ES-I3 (cell line): ENCODE data around the gene ELP5.
"Not testable (repeated sequence)": the region's sequence is repeated elsewhere in the genome, so short reads cannot be mapped to it uniquely, and the experiment has no call there.

Source experiments
- H3K36me3 ChIP-seq: 2 replicates; pipeline ENCODE4 v1.6.1; 2013; ENCODE audit warnings: mild to moderate bottlenecking, low read length, control low read depth, moderate library complexity; ENCODE audit not compliant: insufficient read depth
- H3K4me1 ChIP-seq: 2 replicates; pipeline ENCODE4 v1.6.1; 2013; ENCODE audit warnings: mild to moderate bottlenecking, control low read depth, low read length; ENCODE audit not compliant: insufficient read depth
- H3K9ac ChIP-seq: 2 replicates; pipeline ENCODE4 v1.6.1; 2013; ENCODE audit warnings: low read depth, mild to moderate bottlenecking, low read length, moderate library complexity
- H3K9me3 ChIP-seq: 2 replicates; pipeline ENCODE4 v1.6.1; 2013; ENCODE audit warnings: mild to moderate bottlenecking, low read length, moderate library complexity; ENCODE audit not compliant: control insufficient read depth, insufficient read depth

Gene ELP5

DNA sequence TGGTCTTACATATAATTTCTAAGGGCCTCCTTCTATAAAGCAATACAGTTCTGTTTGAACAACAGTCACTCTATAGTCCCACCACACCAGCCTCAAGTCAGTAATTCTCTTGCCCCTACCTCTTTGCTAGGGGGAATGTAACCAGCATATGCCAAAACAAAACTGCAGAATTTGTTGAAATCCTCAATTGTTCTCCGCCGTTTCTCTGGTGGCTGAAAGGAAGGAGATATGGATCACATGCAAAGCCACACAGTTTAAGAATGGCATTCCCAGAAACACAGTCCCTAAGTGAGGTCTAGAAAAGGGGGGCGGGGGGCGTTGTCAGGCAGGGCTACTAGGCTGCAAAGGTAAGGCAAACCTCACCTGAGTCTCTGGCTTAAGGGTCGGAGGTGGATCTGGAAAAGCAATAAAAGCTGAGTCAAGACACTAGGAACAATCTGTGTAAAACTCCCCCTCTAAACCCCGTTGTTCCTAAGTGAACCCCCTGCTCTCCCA, 14.7 kb upstream of the ELP5 start:
- H3K9ac ChIP-seq = peak overlapping the region; percentile 58; the same call in 1 of the 2 replicates
- peaks cover 18% of the 10 kb centered on the region for H3K4me1 ChIP-seq
- H3K36me3 ChIP-seq = peaks cover 10% of the 10 kb centered on the region
- no peaks in the 10 kb centered on the region for H3K9me3 ChIP-seq

DNA sequence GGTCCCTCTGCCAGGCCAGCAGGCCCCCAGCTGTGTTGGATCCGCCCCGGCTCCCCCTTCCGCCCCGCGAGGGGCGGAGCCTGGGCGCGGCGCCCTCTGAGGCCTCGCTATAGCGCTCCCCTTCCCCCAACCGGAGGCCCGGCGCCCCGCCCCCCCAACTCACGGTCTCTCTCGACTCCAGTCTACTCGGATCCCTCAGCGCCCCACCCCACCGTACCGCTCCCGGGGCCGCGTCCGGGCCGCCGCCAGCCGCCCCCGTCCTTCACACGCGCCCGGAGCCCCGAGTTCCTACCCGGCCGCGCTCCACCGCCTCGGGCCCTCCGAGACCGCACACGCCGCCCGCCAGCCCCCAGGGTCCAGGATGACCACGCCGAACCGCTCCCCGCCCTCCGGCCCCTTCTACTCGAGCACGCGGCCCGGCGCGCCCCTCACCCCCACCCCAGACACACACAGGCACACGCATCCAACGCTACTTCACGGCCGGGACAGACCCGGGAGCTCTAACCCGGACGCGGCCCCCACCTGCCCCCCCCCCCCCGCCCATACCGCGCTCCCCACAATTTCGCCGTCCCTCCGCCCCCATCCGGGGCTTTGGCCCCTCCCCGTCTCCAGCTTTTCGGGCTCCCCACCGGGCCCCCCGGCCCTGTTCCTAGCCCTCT, 14.1 kb upstream of the ELP5 start:
- no peaks in the 10 kb centered on the region for H3K9me3 ChIP-seq
- H3K4me1 ChIP-seq = peaks cover 18% of the 10 kb centered on the region
- peaks cover 10% of the 10 kb centered on the region for H3K36me3 ChIP-seq
- peak overlapping the region; percentile 58 for H3K9ac ChIP-seq

DNA sequence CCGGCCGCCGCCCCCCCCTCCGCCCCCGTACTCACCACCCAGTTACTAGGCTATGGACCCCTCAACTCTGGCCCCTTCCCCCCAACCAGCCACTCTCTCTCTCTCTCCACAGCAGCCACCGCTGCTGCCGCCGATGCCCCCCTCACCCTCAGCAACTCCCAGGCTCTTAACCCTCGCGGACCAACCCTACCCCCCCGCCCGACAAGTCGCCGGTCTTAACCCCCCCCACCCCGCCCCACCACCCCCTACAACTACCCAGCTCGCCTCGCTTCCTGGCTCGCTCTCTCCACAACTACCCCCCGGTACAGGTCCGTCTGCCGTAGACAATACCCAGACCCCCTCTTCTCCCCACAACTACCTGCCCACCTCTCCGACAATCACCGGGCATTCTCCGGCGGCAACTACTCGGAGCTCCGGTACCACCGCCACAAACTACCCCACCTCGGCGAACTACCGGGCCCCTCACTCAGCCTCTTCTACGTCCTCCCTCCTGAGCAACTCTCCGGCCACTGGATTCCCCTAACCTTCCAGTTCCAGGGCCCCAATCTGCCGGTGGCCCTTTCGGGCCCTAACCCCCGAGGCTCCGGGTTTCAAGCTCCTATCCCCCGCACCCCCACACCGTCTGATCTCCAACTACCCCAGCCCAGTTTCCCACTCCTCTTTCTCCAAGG, 13.5 kb upstream of the ELP5 start:
- H3K9ac ChIP-seq = peak overlapping the region; percentile 98
- peaks cover 18% of the 10 kb centered on the region for H3K4me1 ChIP-seq
- H3K9me3 ChIP-seq = no peaks in the 10 kb centered on the region
- H3K36me3 ChIP-seq = peaks cover 10% of the 10 kb centered on the region

DNA sequence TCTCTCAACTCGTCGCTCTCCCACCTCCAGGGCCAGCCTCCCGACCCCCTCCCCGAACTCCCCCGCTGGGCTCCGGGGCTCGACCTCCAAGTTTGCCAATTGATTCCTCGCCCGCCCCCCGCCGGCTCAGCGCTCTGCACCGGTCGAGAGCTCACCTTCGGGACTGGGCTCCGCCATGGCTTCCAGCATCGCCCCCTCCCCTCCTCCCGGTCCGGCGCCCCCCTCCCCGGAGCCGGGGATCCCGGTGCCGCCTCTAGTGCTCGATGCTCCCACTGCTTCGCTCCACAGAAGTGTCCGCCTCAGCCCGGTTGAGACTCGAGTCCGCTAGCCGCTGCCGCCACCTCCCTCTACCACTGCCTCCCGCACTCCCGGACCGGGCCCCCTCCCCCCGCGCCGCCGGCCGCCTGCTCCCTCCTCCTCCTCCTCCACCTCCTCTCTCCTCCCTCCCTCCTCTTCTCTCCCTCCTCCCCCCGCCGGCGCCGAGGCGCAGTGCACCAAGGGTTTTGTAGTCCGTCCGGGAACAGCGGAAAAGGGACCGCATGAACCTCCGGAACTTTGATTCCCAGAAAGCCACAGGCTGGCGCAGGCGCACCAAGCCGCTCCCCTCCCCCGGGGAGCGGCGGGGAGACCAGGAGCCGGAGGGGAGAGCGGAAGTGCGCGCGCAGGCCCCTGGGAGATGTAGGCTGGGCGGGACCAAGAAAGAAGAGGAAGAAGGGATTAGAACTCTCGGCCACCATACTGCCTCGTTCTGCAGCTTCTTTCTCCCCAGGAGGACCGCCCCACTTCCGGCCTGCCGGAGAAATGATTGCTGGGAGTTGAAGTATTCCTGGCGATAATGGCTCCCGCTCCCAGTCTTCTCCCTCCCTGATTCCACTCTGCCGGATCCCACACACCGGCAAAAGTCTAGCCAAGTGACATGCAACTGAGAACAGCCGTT, 12.7 kb upstream of the ELP5 start, which contains the start of gene PHF23:
Gene PHF23 (minus strand): TSS at position 367 of the 937 bp plus-strand sequence. CDS start 178 bp downstream, at position 189.
- Histone ChIP-seq H3K9ac (peak within 1 kb of the TSS; percentile 98), H3K9me3 (no peaks in the 10 kb centered on the region), H3K36me3 (peaks cover 10% of the 10 kb centered on the region), H3K4me1 (peaks cover 18% of the 10 kb centered on the region)

DNA sequence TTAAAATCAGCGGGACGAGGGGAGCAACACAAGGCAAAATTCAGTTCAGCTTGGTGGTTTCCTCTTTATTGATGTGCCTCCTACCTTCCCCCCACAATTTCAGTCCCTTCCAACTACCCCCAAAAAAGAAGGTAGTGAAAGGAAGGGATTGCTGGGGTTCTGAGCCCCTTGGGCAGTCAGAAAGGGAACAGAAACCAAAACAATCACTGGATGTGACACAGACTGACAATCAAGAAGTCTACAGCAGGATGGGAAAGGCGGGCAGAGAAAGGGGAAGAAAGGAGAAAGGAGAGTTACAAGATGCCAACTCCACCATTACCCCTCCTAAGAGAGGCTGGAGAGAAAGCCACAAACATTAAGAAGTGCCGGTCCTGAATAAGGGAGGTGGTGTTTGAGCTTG, 11.6 kb upstream of the ELP5 start:
- Histone ChIP-seq H3K4me1 (peaks cover 18% of the 10 kb centered on the region), H3K9ac (no peak overlapping the region), H3K9me3 (no peaks in the 10 kb centered on the region), H3K36me3 (peaks cover 10% of the 10 kb centered on the region)

DNA sequence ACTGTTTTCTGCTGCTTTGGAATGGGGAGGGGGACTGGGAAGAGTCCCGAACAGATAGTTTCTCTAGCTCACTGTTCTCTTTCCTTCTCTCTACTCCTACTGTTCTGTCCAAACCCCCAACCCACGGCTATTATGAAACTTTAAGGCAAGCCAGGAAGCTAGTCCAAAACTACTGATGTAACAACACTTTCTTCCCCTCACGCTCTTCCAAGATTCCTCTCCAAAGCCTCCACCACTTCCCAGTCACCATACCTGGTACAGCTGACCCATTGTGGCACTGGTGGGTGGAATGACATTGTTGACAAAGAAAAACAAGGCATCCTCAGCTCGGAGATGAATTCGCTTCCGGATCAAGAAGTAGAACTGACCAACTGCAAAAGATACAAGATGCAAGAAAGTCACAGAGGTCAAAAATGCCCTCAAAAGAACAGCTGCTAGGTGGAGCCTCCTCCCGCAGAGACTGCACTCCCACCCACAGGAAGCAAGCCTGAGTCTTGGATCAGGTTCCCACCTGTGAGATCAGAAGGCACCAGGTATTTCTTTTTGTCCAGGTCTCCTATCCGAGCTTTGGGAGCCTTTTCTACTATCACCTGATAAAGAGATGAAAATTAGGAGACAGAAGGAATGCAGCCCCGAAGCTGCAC, 10.8 kb upstream of the ELP5 start:
- H3K36me3 ChIP-seq = peaks cover 3% of the 10 kb centered on the region
- H3K9me3 ChIP-seq = no peaks in the 10 kb centered on the region
- peaks cover 18% of the 10 kb centered on the region for H3K4me1 ChIP-seq
- peak overlapping the region; percentile 92 for H3K9ac ChIP-seq

DNA sequence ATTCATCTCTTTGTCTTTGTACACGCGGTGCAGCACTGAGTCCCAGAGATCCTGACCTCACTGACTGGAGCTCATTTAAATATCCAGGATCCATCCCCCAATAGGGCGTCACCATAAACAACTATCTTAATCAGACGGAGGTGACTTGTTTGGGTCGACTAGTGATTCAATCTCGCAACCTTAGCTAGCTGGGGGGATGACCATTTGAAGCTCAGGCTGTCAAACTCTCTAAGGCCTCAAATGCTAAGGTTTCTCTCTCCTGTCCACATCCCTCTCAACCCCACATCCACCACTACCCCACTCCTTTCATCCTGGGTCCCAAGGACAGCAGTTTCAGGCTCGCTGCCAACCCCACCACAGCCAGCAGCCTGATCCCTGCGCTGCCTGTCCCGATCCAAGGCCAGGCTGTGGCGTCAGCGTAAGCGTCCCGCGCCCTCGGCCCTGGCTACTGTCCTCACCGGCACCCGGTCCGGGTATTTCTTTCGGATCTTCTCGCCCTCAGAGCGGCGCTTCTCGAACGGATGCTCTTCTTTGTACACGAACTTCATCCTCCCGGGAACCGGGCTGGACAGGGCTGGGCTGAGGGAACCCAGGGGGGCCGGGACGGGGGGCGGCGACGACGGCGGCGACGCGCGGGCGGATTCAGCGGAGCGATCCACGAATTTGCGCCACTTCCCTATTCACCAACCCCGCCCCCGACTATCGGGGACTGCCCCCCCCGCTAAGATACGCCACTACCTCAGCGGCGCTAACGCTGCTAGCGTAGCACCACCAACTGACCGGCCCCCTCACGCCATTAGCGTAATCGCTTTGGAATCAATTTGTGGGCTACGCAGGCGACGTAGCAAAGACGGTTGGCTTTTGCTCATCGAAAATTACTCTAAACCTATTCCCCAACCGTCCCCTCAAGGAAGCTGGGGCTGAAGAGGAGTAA, 10.0 kb upstream of the ELP5 start, which contains the start of gene GABARAP:
Gene GABARAP (minus strand): TSS at position 667 of the 934 bp plus-strand sequence. CDS start 119 bp downstream, at position 548.
- Histone ChIP-seq H3K36me3 (no peaks in the 10 kb centered on the region; the same call in 1 of the 2 replicates), H3K9ac (peak within 1 kb of the TSS; percentile 92), H3K4me1 (peaks cover 17% of the 10 kb centered on the region), H3K9me3 (no peaks in the 10 kb centered on the region)

DNA sequence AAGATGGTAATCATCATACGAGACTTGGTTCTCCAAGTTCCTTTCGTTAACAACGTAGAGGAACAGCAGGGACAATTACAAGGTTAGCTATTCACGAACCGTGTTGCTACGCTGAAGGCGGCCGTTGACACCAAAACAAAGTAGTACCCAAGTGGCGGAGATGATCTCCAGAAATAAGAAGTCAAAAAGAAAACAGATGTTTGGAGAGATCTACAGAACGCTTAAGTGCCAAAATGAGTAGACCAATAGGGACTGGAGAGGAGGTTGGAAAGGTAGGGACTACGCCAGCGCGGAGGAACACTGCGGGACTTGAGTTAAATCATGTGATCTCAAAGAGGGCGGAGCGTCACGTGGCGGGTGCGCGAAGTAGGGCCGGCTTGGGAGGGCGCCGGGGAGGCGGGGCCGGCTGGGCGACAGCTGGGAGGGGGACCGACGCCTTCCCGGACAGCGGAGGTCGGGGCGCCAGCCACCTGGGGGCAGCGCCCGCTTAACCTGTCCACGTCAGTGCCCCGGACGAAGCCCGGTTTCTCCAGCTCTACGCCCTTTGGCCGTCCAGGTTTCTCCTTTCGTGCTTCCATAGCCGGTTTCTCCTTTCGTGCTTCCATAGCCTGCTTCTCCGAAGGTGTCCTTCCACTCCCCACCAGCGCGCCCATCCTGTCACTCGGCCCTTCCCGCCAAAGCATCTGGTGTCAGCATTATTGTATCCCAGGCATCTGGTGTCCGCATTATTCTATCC, 9.1 kb upstream of the ELP5 start:
- Histone ChIP-seq H3K9ac (peak overlapping the region; percentile 92), H3K4me1 (peaks cover 13% of the 10 kb centered on the region), H3K36me3 (no peaks in the 10 kb centered on the region), H3K9me3 (no peaks in the 10 kb centered on the region)

DNA sequence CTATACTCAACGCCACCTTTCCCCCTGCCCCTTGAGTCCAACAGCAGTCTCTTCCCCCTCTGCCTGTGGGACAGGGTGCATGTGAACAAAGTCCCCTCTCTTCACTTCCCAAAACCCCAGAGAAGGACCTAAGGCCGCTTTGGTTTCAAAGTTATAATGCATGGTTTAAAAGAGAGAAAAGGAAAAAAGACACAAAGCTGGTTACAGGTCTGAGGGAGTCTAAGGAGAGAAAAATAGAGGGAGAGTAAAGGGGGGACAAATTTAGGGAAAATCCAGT, 8.6 kb upstream of the ELP5 start:
- H3K4me1 ChIP-seq = peaks cover 13% of the 10 kb centered on the region
- no peaks in the 10 kb centered on the region for H3K36me3 ChIP-seq
- H3K9me3 ChIP-seq = no peaks in the 10 kb centered on the region
- peak overlapping the region; percentile 92 for H3K9ac ChIP-seq

DNA sequence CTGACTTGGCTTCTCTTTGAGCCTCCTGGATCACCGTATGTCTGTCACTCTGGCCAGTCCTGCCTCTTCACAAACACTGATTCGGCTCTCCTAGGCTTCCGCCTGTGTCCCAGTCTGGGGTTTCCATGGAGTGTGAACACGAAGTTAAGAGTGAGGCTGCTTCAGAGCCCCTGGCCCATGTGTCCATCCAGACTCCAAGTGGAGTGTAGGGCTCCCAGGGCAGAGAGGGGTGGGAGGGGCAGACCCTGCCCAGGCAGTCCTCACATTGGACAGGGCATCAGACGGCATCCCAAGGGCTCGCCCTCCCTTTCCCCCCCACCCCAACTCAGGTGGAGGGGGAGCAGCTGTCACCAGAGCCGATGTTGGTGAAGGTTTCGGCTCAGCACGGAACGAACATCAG, 8.2 kb upstream of the ELP5 start:
- peaks cover 13% of the 10 kb centered on the region for H3K4me1 ChIP-seq
- not testable (repeated sequence) for H3K36me3 ChIP-seq, H3K9ac ChIP-seq, H3K9me3 ChIP-seq

DNA sequence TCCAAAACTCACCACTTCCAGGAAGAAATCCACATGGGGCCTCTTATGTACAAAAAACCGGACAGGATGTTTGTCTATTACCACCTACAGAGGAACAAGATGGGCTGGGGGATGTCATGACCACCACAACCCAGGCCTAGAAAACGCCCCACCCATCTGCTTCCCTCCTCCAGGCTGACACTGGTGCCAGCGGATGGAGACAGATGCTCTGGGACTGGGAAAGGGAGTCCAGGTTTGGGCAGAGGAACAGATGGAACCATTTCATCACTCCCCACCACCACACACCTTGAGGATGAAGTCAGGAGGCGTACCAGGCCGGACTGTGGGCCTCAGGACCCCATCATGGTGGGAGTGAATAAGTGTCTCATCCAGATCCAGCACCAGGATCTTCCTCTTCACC, 5.2 kb upstream of the ELP5 start:
- Histone ChIP-seq H3K9ac (no peak overlapping the region), H3K36me3 (no peaks in the 10 kb centered on the region), H3K9me3 (no peaks in the 10 kb centered on the region), H3K4me1 (no peaks in the 10 kb centered on the region)

DNA sequence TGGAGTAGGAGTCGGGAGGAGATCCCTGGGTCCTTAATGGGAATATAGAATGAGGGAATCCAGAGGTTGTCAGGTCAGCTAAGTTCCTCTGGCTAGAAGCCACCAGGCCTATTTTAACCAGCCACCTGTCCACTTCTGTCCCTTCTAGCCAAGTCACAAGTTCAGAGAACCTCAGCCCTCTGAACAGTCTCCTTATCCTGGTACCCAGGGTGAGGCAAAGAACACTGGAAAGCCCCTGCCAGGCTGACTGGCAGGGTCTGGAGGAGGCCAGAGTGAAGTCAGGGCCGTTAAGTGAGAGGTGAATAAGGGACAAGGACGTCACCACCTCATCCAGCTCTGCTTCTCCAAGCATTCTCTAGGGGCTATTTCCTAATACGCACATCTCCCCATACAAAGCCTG, 3.2 kb upstream of the ELP5 start:
- H3K9me3 ChIP-seq = no peaks in the 10 kb centered on the region
- no peaks in the 10 kb centered on the region for H3K36me3 ChIP-seq
- no peaks in the 10 kb centered on the region for H3K4me1 ChIP-seq
- H3K9ac ChIP-seq = no peak overlapping the region

DNA sequence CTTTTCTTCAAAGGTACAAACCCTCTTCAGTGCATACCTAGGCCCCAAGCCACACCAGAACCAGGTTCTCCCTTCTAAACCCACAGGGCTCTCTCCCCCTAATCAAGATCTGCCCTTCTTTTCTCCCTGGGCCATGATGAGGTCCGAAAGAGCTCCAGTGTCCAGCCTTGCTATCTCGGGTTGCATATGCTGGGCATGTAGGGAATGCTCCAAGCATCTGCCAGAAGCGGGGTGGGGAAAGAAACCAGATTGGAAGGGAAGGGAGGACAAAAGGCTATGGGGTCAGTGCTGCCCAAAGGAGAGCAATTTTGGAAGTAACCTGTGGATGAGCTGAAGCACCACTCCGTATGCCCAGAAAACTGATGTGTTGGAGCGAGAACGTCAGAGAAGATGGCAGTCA, 2.8 kb upstream of the ELP5 start:
- Histone ChIP-seq H3K36me3 (peaks cover 3% of the 10 kb centered on the region; the same call in 1 of the 2 replicates), H3K4me1 (no peaks in the 10 kb centered on the region), H3K9ac (no peak overlapping the region), H3K9me3 (no peaks in the 10 kb centered on the region)
